Measurements from ENCODE around the gene OSTM1. TPM values are rescaled to one million over a fixed set of nuclear protein-coding genes. Genes with fewer than 3 reads are reported as not detected.

Gene OSTM1, protein sequence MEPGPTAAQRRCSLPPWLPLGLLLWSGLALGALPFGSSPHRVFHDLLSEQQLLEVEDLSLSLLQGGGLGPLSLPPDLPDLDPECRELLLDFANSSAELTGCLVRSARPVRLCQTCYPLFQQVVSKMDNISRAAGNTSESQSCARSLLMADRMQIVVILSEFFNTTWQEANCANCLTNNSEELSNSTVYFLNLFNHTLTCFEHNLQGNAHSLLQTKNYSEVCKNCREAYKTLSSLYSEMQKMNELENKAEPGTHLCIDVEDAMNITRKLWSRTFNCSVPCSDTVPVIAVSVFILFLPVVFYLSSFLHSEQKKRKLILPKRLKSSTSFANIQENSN
- 9.2 TPM for polyA plus RNA-seq (2013, experiment 1 of 2)
- 9.2 TPM for polyA plus RNA-seq (2013, experiment 2 of 2)

DNA sequence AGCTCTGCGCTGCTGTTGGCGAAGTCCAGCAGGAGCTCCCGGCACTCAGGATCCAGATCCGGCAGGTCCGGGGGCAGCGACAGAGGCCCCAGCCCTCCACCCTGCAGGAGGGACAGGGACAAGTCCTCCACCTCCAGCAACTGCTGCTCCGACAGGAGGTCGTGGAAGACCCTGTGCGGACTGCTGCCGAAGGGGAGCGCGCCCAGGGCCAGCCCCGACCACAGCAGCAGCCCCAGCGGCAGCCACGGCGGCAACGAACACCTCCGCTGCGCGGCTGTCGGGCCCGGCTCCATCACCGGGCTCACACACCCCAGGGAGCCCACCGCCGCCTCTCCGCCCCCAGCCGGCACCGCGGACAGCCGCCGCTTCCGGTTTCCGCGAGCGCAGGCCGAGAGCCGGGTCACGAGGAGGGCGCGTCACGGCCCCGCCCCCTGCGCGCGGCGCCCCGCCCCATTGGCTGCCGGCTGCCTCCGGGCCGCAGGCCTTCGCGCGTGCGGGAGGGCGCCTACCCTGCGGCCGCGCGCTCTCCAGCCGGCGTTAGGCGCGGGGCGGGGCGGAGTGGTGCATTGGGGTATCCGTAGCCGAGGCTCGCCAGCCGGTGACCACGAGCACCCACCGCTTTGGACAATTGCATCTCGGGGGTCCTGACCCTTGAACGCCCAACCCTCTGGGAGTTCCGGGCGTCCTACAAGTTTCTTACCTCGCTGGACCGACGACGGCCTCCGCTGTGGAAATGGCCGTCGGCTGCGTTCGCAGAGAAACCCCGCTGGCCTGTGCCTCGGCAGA lies at the start of gene OSTM1:
TSS of gene OSTM1 (minus strand) at position 383 of the 786 bp plus-strand sequence. CDS start at position 293, 90 bp downstream.
- peak within 1 kb of the TSS; percentile 48 for H3K23ac ChIP-seq (ENCODE audit: low read length)

GRCh38 chr6:108123946-108124345 lies 49.4 kb upstream of the OSTM1 start:
- Histone ChIP-seq H3K36me3 (ENCODE audit: control insufficient read depth, insufficient read depth, low read length) (no peaks in the 10 kb centered on the region), H2BK15ac (replicated peaks; ENCODE audit: low read depth) (no peak overlapping the region), H3K4me3 (ENCODE audit: low read length) (no peak overlapping the region), H3K79me2 (ENCODE audit: control insufficient read depth, insufficient read depth, low read length) (no peaks in the 10 kb centered on the region), H3K23ac (ENCODE audit: low read length) (no peak overlapping the region), H3K18ac (ENCODE audit: low read length) (peak overlapping the region; percentile 64), H2AK5ac (ENCODE audit: low read length) (no peak overlapping the region), H4K8ac (ENCODE audit: low read depth, low read length) (no peak overlapping the region), H3K9ac (ENCODE audit: low read length) (no peak overlapping the region), H2BK5ac (ENCODE audit: low read length) (no peak overlapping the region), H3K79me1 (ENCODE audit: low read length) (no peaks in the 10 kb centered on the region), H3K27me3 (ENCODE audit: insufficient read depth, low read length, poor library complexity) (peaks cover 38% of the 10 kb centered on the region), H3K4me2 (ENCODE audit: low read length) (no peak overlapping the region), H3K27ac (ENCODE audit: low read depth, low read length) (no peak overlapping the region), H3K4me1 (ENCODE audit: control insufficient read depth, low read depth, low read length) (peaks cover 5% of the 10 kb centered on the region), H2BK120ac (ENCODE audit: low read depth, low read length) (no peak overlapping the region), H4K5ac (ENCODE audit: low read length) (no peak overlapping the region), H3K56ac (ENCODE audit: low read length) (no peak overlapping the region), H3K4ac (ENCODE audit: low read depth, low read length) (no peak overlapping the region)
- DNase-seq = peak; percentile 74
- WGBS (ENCODE audit: extremely low coverage, insufficient coverage, low lambda C conversion rate) = no CpG with 5 or more reads among the region's 7 CpGs

More for the DNA sequence above, at the start of gene OSTM1:
- peak within 1 kb of the TSS; percentile 82 for H3K9ac ChIP-seq (ENCODE audit: low read length)
- no peak within 1 kb of the TSS for H3K4ac ChIP-seq (ENCODE audit: low read depth, low read length)
- no peak within 1 kb of the TSS for H2BK5ac ChIP-seq (ENCODE audit: low read length)
- no CpG with 5 or more reads among the region's 86 CpGs for WGBS (ENCODE audit: extremely low coverage, insufficient coverage, low lambda C conversion rate)
- H4K8ac ChIP-seq (ENCODE audit: low read depth, low read length) = no peak within 1 kb of the TSS
- no peaks in the 10 kb centered on the region for H3K79me1 ChIP-seq (ENCODE audit: low read length)
- no peak within 1 kb of the TSS for H4K5ac ChIP-seq (ENCODE audit: low read length)
- H3K27ac ChIP-seq (ENCODE audit: low read depth, low read length) = peak within 1 kb of the TSS; percentile 14
- DNase-seq = peak; percentile 93
- H3K4me3 ChIP-seq (ENCODE audit: low read length) = peak within 1 kb of the TSS; percentile 65
- H3K27me3 ChIP-seq (ENCODE audit: insufficient read depth, low read length, poor library complexity) = no peaks in the 10 kb centered on the region
- no peak within 1 kb of the TSS for H2BK15ac ChIP-seq (replicated peaks; ENCODE audit: low read depth)
- H2BK120ac ChIP-seq (ENCODE audit: low read depth, low read length) = no peak within 1 kb of the TSS
- H3K79me2 ChIP-seq (ENCODE audit: control insufficient read depth, insufficient read depth, low read length) = no peaks in the 10 kb centered on the region
- peak within 1 kb of the TSS; percentile 62 for H3K18ac ChIP-seq (ENCODE audit: low read length)
- H3K56ac ChIP-seq (ENCODE audit: low read length) = peak within 1 kb of the TSS; percentile 89
- peak within 1 kb of the TSS; percentile 78 for H3K4me2 ChIP-seq (ENCODE audit: low read length)
- no peaks in the 10 kb centered on the region for H3K4me1 ChIP-seq (ENCODE audit: control insufficient read depth, low read depth, low read length)
- peak within 1 kb of the TSS; percentile 51 for H2AK5ac ChIP-seq (ENCODE audit: low read length)
- H3K36me3 ChIP-seq (ENCODE audit: control insufficient read depth, insufficient read depth, low read length) = no peaks in the 10 kb centered on the region

DNA sequence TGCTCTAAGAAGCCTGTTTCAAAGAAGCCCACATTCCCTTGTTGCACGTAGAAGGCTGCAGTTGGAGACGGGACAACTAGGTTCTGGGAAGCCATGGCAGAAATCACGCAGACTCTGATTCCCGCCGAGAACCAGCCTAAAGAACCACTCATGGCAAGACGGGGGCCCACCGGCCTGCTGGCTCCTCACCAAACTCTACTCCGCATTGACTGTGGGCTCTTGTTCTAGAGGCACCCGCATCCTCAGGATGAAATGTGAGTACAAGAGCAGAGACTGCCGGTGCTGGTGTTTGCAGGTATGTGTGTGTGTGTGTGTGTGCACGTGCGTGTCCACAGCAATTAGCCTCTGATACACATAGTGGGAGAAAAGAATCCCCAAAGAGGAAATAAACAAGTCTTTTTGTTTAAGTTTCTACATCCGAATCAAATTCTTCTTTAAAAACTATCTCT lies 49.0 kb upstream of the OSTM1 start:
- no peak overlapping the region for H3K4me2 ChIP-seq (ENCODE audit: low read length)
- no peak overlapping the region for H2AK5ac ChIP-seq (ENCODE audit: low read length)
- peaks cover 42% of the 10 kb centered on the region for H3K27me3 ChIP-seq (ENCODE audit: insufficient read depth, low read length, poor library complexity)
- no peaks in the 10 kb centered on the region for H3K79me1 ChIP-seq (ENCODE audit: low read length)
- DNase-seq = peak; percentile 40
- H3K27ac ChIP-seq (ENCODE audit: low read depth, low read length) = no peak overlapping the region
- no peak overlapping the region for H3K4me3 ChIP-seq (ENCODE audit: low read length)
- no peak overlapping the region for H3K4ac ChIP-seq (ENCODE audit: low read depth, low read length)
- H4K8ac ChIP-seq (ENCODE audit: low read depth, low read length) = no peak overlapping the region
- no CpG with 5 or more reads among the region's 13 CpGs for WGBS (ENCODE audit: extremely low coverage, insufficient coverage, low lambda C conversion rate)
- H3K9ac ChIP-seq (ENCODE audit: low read length) = no peak overlapping the region
- H2BK5ac ChIP-seq (ENCODE audit: low read length) = no peak overlapping the region
- no peak overlapping the region for H3K18ac ChIP-seq (ENCODE audit: low read length)
- no peaks in the 10 kb centered on the region for H3K36me3 ChIP-seq (ENCODE audit: control insufficient read depth, insufficient read depth, low read length)
- H3K4me1 ChIP-seq (ENCODE audit: control insufficient read depth, low read depth, low read length) = peaks cover 5% of the 10 kb centered on the region
- H2BK15ac ChIP-seq (replicated peaks; ENCODE audit: low read depth) = no peak overlapping the region
- H3K56ac ChIP-seq (ENCODE audit: low read length) = no peak overlapping the region
- H3K79me2 ChIP-seq (ENCODE audit: control insufficient read depth, insufficient read depth, low read length) = no peaks in the 10 kb centered on the region
- no peak overlapping the region for H3K23ac ChIP-seq (ENCODE audit: low read length)
- no peak overlapping the region for H2BK120ac ChIP-seq (ENCODE audit: low read depth, low read length)
- no peak overlapping the region for H4K5ac ChIP-seq (ENCODE audit: low read length)

- H3K4me2 ChIP-seq (ENCODE audit: low read length) = no peak overlapping the region
- no peak overlapping the region for H2BK5ac ChIP-seq (ENCODE audit: low read length)
- H3K27ac ChIP-seq (ENCODE audit: low read depth, low read length) = no peak overlapping the region
- DNase-seq = no peak
- H3K27me3 ChIP-seq (ENCODE audit: insufficient read depth, low read length, poor library complexity) = peaks cover 55% of the 10 kb centered on the region
- H3K36me3 ChIP-seq (ENCODE audit: control insufficient read depth, insufficient read depth, low read length) = no peaks in the 10 kb centered on the region
- H2BK120ac ChIP-seq (ENCODE audit: low read depth, low read length) = no peak overlapping the region
- H3K4me1 ChIP-seq (ENCODE audit: control insufficient read depth, low read depth, low read length) = peaks cover 5% of the 10 kb centered on the region
- no peak overlapping the region for H3K4ac ChIP-seq (ENCODE audit: low read depth, low read length)
- H3K4me3 ChIP-seq (ENCODE audit: low read length) = no peak overlapping the region
- no peak overlapping the region for H3K23ac ChIP-seq (ENCODE audit: low read length)
- no peak overlapping the region for H3K9ac ChIP-seq (ENCODE audit: low read length)
- no peak overlapping the region for H3K18ac ChIP-seq (ENCODE audit: low read length)
- H3K79me2 ChIP-seq (ENCODE audit: control insufficient read depth, insufficient read depth, low read length) = no peaks in the 10 kb centered on the region
- H3K56ac ChIP-seq (ENCODE audit: low read length) = no peak overlapping the region
- H4K8ac ChIP-seq (ENCODE audit: low read depth, low read length) = no peak overlapping the region
- H2BK15ac ChIP-seq (replicated peaks; ENCODE audit: low read depth) = no peak overlapping the region
- WGBS (ENCODE audit: extremely low coverage, insufficient coverage, low lambda C conversion rate) = no CpG with 5 or more reads among the region's 10 CpGs
- no peaks in the 10 kb centered on the region for H3K79me1 ChIP-seq (ENCODE audit: low read length)
- H4K5ac ChIP-seq (ENCODE audit: low read length) = no peak overlapping the region
- H2AK5ac ChIP-seq (ENCODE audit: low read length) = no peak overlapping the region
These were observed 47.1 kb upstream of the OSTM1 start for GRCh38 chr6:108121612-108122011.

DNA sequence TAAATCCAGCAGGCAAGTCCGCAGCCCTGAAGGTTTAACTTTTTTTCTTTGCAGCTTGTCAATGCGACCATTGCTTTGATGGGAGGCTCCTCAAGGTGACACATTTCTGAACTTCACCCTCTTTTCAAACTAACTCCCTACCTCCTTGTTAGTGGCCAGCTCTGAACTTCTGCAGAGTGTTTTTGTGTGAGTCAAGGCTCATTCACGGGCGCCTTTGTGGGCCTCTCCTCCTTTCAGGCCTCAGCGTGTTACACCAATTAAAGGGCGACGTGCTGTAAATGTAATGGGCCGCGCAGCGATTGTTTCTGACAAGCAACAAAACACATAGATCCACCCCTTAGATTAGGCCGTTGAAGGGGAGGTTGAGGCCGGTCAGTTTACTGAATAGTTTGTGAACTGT lies 45.8 kb upstream of the OSTM1 start:
- H3K4me2 ChIP-seq (ENCODE audit: low read length) = no peak overlapping the region
- H2BK15ac ChIP-seq (replicated peaks; ENCODE audit: low read depth) = no peak overlapping the region
- no peak overlapping the region for H4K8ac ChIP-seq (ENCODE audit: low read depth, low read length)
- H4K5ac ChIP-seq (ENCODE audit: low read length) = no peak overlapping the region
- H3K27me3 ChIP-seq (ENCODE audit: insufficient read depth, low read length, poor library complexity) = peaks cover 68% of the 10 kb centered on the region
- H2BK5ac ChIP-seq (ENCODE audit: low read length) = no peak overlapping the region
- WGBS (ENCODE audit: extremely low coverage, insufficient coverage, low lambda C conversion rate) = no CpG with 5 or more reads among the region's 12 CpGs
- H3K79me2 ChIP-seq (ENCODE audit: control insufficient read depth, insufficient read depth, low read length) = no peaks in the 10 kb centered on the region
- no peak overlapping the region for H3K56ac ChIP-seq (ENCODE audit: low read length)
- no peak overlapping the region for H3K4me3 ChIP-seq (ENCODE audit: low read length)
- no peak overlapping the region for H2BK120ac ChIP-seq (ENCODE audit: low read depth, low read length)
- H3K23ac ChIP-seq (ENCODE audit: low read length) = no peak overlapping the region
- DNase-seq = peak; percentile 60
- no peaks in the 10 kb centered on the region for H3K36me3 ChIP-seq (ENCODE audit: control insufficient read depth, insufficient read depth, low read length)
- no peak overlapping the region for H3K18ac ChIP-seq (ENCODE audit: low read length)
- H3K9ac ChIP-seq (ENCODE audit: low read length) = no peak overlapping the region
- no peak overlapping the region for H3K27ac ChIP-seq (ENCODE audit: low read depth, low read length)
- H2AK5ac ChIP-seq (ENCODE audit: low read length) = no peak overlapping the region
- no peak overlapping the region for H3K4ac ChIP-seq (ENCODE audit: low read depth, low read length)
- no peaks in the 10 kb centered on the region for H3K79me1 ChIP-seq (ENCODE audit: low read length)
- peaks cover 7% of the 10 kb centered on the region for H3K4me1 ChIP-seq (ENCODE audit: control insufficient read depth, low read depth, low read length)

Measured in mesendoderm (in vitro differentiated cells).